ENCODE data around the gene PODNL1. TPM values are rescaled to one million over a fixed set of nuclear protein-coding genes. Genes with fewer than 3 reads are reported as not detected.

Gene PODNL1
- total and polyA plus RNA-seq, 2 of the 13 experiments (the other 11 are each of a cell fraction or from before 2014, with no cell fraction given), result 0.18 TPM; not detected in 1

DNA sequence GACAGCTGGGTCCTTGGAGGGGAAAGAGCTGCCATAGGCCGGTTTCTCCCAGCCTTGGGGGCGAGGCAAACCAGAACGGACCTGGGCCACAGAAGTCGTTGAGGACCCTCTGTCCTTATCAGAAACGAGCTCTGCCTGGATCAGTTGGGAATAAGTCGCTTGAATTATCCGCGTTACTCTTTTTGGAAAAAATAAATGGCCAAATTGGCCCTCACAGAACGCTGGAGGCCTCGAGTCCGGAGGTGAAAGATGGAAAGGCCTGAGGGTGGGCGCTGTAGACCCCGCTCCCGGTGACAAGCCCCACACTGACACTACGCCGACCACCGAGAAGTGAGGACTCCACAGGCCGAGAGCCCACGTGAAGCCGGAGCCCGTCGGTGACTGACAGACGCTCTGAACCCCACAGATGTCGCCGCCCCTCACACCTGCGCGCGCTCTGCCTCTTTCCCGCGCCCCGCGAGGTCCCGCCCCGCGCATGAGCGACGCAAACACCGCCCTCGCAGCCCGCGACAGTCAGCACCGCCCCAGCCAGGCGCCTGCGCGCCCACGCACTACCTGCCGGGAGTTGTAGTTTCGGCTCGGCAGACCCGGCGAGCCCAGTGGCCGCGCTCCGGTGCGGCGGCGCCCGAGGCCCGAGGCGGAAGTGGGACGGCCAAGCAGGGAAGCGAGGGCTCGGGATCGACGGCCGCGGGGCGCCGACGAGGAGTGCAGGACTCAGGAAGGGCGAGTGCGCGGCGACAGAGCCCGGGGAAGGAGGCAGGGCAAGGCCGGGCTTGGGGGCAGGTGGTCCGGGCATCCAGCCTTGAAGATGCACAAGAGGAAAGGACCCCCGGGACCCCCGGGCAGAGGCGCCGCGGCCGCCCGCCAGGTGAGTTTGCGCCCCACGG lies 32.3 kb downstream of the PODNL1 start, which contains the start of the genes BRME1 and CC2D1A (continued):
- TF ChIP-seq TP53 (CRISPR knock-in tag; conservative IDR thresholded peaks at IDR 0.05) (no peak), SP5 (CRISPR knock-in tag; IDR thresholded peaks at IDR 0.05; ENCODE audit: borderline replicate concordance, low read depth) (peak; percentile 69; the same call in 1 of the 2 replicates), SNAPC2 (CRISPR knock-in tag; IDR thresholded peaks at IDR 0.05) (no peak), MTF1 (CRISPR knock-in tag; IDR thresholded peaks at IDR 0.05) (no peak), NCOR1 (IDR thresholded peaks at IDR 0.05; ENCODE audit: borderline replicate concordance, low read length) (no peak), REL (CRISPR knock-in tag; conservative IDR thresholded peaks at IDR 0.05) (peak; percentile 89; the same call in 1 of the 2 replicates), DR1 (CRISPR knock-in tag; IDR thresholded peaks at IDR 0.05) (peak; percentile 42; the same call in 1 of the 2 replicates), NFE2L2 (IDR thresholded peaks at IDR 0.05; ENCODE audit: low read length) (no peak), ZKSCAN8 (CRISPR knock-in tag; IDR thresholded peaks at IDR 0.05; ENCODE audit: borderline replicate concordance) (no peak; the same call in 1 of the 2 replicates), RBM22 (optimal IDR thresholded peaks at IDR 0.05; ENCODE audit: low read length) (no peak), KDM2A (CRISPR knock-in tag; IDR thresholded peaks at IDR 0.05; ENCODE audit: borderline replicate concordance, low read depth) (peak; percentile 89), ZNF839 (CRISPR knock-in tag; IDR thresholded peaks at IDR 0.05; ENCODE audit: borderline replicate concordance) (peak; percentile 92; the same call in 1 of the 2 replicates), ZSCAN20 (CRISPR knock-in tag; IDR thresholded peaks at IDR 0.05; ENCODE audit: borderline replicate concordance) (no peak), ZNF124 (CRISPR knock-in tag; IDR thresholded peaks at IDR 0.05) (peak; percentile 71; the same call in 1 of the 2 replicates), ZNF484 (CRISPR knock-in tag; IDR thresholded peaks at IDR 0.05; ENCODE audit: borderline replicate concordance, low read depth) (no peak), U2AF2 (IDR thresholded peaks at IDR 0.05; ENCODE audit: low read depth, low read length) (no peak), ZFP82 (CRISPR knock-in tag; IDR thresholded peaks at IDR 0.05; ENCODE audit: borderline replicate concordance) (no peak; the same call in 1 of the 2 replicates), HNRNPH1 (optimal IDR thresholded peaks at IDR 0.05; ENCODE audit: low read depth, low read length) (no peak), NFIC (IDR thresholded peaks at IDR 0.05; ENCODE audit: low read length) (no peak), ZNF337 (CRISPR knock-in tag; IDR thresholded peaks at IDR 0.05; ENCODE audit: borderline replicate concordance, low read depth) (peak; percentile 92; the same call in 1 of the 2 replicates)
- TF ChIP-seq, protein P1, sequence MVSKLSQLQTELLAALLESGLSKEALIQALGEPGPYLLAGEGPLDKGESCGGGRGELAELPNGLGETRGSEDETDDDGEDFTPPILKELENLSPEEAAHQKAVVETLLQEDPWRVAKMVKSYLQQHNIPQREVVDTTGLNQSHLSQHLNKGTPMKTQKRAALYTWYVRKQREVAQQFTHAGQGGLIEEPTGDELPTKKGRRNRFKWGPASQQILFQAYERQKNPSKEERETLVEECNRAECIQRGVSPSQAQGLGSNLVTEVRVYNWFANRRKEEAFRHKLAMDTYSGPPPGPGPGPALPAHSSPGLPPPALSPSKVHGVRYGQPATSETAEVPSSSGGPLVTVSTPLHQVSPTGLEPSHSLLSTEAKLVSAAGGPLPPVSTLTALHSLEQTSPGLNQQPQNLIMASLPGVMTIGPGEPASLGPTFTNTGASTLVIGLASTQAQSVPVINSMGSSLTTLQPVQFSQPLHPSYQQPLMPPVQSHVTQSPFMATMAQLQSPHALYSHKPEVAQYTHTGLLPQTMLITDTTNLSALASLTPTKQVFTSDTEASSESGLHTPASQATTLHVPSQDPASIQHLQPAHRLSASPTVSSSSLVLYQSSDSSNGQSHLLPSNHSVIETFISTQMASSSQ (IDR thresholded peaks at IDR 0.05; ENCODE audit: low read depth), result no peak
- TF ChIP-seq, protein P1 (CRISPR knock-in tag; IDR thresholded peaks at IDR 0.05; ENCODE audit: borderline replicate concordance), result no peak
- TF ChIP-seq, protein P2, sequence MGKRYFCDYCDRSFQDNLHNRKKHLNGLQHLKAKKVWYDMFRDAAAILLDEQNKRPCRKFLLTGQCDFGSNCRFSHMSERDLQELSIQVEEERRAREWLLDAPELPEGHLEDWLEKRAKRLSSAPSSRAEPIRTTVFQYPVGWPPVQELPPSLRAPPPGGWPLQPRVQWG (CRISPR knock-in tag; IDR thresholded peaks at IDR 0.05; ENCODE audit: borderline replicate concordance, low read depth), result no peak
- TF ChIP-seq, protein P3, sequence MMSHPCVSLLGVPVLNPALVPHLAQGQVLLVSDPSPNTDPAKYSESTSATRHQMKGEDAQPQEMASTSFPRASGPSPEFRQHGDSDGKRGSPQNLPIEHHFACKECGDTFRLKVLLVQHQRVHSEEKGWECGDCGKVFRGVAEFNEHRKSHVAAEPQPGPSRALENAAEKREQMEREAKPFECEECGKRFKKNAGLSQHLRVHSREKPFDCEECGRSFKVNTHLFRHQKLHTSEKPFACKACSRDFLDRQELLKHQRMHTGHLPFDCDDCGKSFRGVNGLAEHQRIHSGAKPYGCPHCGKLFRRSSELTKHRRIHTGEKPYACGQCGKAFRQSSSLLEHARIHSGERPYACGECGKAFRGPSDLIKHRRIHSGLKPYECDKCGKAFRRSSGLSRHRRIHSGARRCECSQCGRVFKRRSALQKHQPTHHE (CRISPR knock-in tag; IDR thresholded peaks at IDR 0.05; ENCODE audit: borderline replicate concordance), result no peak
